IPS-NIHi7 (cell line): Measurements from ENCODE around the gene PPP1R16B.

Experiments used
- DNase-seq: peaks from one replicate; pipeline ENCODE4 v3.0.0; 2012; ENCODE audit warnings: mixed read lengths; ENCODE audit errors: extremely low spot score

PPP1R16B gene

DNA sequence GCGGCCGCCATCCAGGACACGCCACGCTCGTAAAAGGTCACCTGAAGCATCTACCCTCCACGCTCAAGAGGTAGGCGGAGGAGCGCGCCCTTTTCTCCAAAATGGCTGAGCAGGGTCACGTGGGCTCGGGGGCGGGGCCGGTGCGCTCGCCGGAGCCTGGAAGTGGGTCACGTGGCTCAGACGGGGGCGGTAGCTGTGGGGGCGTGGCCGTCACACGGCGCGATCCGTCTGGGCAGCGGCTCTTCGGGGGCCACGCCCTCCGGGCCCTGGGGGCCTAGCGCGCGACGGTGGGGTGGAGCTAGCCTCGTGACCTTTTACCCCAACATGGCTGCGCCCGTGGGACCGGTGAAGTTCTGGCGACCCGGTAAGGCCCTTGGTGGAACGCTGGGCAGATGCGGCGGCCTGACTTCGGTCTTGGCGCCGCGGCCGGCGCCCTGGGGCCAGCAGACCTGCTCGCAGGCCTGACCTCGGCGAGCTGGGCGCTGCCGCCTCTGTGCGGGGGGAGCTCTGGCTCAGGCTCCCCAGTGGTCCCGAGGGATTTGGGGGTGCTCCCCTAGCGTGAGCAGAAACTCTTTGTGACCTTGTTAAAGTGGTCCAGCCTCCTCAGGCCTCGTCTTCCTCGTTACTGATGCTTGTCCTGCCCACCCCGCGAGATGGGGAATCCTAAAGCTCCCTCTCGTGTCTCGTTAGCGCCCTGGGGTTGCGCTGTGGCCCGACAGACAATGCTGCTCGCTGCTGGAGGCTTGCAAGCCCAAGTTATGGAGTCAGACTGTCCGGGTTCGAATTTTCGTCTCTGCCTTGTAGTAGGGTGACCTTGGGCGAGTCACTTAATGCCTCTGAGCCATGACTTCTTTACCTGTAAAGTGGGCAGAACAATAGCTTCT lies 156.8 kb downstream of the PPP1R16B start, which contains the start of gene DHX35:
DHX35 (plus strand) TSS at position 301 of the 884 bp plus-strand sequence; CDS start at position 325, 24 bp downstream.
- DNase-seq = peak; percentile 100

DNA sequence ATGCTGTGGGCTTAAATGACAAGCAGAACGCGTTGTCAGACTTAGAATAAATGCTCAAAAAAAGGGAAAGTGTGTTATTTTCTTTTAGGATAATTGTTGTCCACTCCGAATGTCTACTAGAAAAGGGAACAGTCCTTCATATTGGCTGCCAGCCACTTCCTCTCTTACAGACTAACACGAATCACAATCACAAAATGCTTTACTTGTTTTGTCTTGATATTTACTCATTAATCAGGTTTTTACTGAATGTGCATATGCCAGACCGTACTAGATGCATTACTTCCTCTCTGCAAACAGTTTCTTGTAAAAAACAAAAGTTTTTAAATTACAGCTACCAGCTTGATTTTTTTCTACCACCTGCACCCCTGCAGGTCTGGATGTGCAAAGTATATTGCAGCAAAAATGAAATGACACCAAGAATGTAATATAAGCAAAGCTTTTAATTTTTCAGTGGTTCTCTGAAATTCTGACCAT lies 157.5 kb downstream of the PPP1R16B start:
- DNase-seq = no peak

DNA sequence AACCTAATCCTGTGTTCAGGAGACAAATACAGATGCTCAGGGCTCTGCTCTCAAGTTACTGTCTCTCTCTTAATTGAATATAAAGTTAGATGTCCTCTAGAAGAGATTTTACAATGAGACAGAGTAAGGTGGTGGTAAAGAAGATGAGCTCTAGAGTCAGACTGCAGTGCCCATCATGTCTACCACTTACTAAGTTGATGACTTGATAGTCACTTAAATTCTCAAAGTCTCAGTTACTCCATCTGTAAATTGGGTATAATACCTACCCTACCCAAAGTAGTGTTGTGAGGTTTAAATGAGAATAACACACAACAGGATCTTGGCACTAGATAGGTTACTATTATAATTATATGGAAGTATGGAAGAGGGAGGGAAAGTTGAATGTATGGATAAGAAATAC lies 158.2 kb downstream of the PPP1R16B start:
- no peak for DNase-seq

DNA sequence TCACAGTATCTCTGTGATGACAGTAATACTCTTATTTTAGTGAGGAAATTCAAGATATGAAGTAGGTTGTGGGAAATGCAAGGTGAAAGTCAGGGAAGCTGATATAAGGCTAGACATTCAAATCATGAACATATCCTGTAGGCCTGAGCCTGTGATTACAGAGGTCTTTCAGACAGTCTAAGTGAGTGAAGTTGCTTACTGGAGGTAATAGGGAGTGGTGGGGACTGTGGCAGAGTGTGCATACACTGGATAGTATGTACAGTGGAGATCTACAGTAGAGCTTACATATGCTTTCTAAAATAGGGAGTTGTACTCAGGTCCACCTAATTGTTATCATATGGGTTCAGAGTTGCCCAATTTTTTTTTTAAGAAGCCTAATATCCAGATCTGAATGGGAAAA lies 159.8 kb downstream of the PPP1R16B start:
- DNase-seq = no peak

DNA sequence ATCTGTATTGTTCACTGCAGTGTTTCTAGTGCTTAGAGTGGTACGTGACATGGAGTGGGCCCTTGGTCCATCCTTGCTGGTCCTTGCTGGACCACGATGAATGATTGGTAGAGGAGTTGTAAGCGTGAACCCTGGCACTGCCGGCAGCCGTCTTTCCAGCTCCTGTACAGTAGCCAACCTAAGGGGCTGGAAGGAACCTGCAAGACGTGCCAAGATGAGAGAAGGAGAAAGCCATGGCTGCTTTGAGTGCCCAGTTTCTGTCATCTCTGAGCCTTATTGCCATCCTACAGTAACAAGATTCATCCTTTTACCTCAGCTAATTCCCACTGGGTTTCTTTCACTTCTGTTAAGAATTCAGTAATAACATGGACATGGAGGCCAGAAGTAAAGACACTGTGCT lies 162.6 kb downstream of the PPP1R16B start:
- no peak for DNase-seq

DNA sequence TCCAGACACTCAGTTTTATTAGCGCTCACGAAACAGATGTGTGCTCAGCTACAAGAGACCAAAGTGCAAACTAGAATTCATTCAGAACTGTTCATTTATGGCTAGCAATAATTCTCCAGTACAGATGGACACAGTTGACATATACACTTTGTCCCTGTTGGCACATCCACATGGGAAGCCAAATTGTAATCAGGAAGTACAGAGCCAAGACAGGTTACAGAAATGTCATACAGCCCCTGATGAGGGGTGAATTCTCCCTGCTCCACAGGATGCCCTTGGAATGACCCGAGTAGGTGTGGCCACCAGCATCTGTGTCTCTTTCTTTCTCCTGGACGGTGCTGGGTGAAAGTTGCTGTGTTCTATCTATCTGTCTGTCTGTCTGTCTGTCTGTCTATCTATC lies 164.2 kb downstream of the PPP1R16B start:
- no peak for DNase-seq

DNA sequence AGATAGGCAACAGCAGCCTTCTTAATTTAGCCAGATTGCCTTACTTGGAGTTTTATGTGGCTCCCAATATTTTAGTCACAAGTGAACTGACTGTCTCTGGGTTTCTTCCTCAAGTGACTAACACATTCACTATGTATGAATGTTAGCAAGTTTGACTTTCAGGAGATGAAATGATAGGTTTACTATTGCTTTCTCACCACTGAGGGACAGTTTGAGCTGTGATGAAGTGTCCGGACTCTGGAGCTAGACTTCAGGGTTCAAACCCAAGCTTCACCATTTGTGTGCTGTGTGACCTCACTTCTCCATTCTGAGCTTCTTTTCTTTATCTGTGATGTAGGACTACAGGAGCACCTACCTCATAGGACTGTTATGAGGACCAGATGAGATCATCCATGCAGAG lies 164.8 kb downstream of the PPP1R16B start:
- DNase-seq = no peak
